GM10266 (cell line): ENCODE results near the gene AKAP8L.
"Not testable (repeated sequence)": the region's sequence is repeated elsewhere in the genome, so short reads cannot be mapped to it uniquely, and the experiment has no call there.

ENCODE experiments used
- DNase-seq: peaks from one replicate; pipeline ENCODE4 v3.0.0; 2012; ENCODE audit errors: extremely low spot score
- TF ChIP-seq, protein P1 (sequence below): IDR thresholded peaks from 2 replicates; pipeline ENCODE4 v1.5.1; 2012; ENCODE audit warnings: mild to moderate bottlenecking, low read depth; ENCODE audit not compliant: control insufficient read depth, insufficient read depth; ENCODE audit errors: missing control alignments

Gene AKAP8L

DNA sequence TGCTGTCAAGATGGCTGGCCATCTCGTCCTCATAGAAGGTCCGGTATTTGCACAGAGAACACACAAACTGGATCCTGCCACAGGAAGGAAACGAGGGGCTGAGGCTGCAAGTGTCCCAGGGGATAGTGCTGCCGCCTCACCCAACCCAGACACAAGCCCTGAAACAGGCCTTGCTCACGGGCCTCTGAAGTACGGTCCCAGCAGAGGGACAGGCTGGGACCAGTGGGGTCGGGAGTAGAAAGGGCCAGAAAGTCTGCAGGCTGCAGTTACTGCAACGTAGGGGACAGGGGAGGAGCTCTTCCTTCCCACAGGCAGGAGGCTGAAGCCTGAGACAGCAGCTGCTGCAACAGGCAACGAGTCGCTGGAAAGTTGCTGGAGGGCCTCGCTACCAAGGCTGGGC lies 21.0 kb downstream of the AKAP8L start:
- TF ChIP-seq, protein P1, sequence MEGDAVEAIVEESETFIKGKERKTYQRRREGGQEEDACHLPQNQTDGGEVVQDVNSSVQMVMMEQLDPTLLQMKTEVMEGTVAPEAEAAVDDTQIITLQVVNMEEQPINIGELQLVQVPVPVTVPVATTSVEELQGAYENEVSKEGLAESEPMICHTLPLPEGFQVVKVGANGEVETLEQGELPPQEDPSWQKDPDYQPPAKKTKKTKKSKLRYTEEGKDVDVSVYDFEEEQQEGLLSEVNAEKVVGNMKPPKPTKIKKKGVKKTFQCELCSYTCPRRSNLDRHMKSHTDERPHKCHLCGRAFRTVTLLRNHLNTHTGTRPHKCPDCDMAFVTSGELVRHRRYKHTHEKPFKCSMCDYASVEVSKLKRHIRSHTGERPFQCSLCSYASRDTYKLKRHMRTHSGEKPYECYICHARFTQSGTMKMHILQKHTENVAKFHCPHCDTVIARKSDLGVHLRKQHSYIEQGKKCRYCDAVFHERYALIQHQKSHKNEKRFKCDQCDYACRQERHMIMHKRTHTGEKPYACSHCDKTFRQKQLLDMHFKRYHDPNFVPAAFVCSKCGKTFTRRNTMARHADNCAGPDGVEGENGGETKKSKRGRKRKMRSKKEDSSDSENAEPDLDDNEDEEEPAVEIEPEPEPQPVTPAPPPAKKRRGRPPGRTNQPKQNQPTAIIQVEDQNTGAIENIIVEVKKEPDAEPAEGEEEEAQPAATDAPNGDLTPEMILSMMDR, result no peak
- peak; percentile 8 for DNase-seq

DNA sequence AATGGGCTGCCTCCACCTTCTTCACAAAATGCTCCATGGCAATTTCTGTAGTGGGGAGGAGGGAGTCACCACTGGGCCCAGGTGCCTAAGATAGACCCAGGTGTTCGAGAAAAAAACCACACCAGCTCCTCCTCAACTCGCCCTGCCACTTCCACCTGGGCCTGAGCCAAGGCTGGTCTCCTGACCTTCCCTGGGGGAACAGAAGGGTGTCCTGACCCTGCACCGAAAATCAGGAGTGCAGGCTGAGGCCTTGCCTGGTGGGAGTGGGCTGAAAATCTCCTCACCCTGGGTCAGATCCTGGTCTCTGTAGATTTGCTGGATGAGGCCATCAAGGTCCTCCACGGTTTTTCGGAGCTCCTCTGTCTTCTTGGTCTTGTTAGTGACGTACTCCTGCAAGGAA lies 21.6 kb downstream of the AKAP8L start:
- TF ChIP-seq, protein P1, result no peak
- DNase-seq, result no peak

DNA sequence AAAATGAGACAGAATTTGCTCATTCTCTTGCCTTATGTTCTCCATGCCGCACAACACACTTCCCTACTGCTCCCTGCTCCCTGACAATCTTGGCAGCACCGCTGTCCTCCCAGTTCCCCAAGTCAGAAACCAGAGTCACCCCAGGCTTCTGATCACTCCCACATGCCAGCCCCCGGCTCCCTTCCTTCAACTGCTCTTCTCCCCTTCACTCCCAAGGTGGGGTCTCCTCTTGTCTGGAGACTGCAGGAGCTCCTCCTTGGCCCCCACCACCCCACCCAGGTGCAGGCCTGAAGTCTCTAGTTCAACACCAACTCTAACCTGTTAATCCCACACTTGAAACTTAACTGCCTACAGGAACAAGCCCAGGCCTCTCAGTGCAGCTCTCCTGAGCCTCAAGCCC lies 22.4 kb downstream of the AKAP8L start:
- TF ChIP-seq, protein P1, result no peak
- peak; percentile 27 for DNase-seq

DNA sequence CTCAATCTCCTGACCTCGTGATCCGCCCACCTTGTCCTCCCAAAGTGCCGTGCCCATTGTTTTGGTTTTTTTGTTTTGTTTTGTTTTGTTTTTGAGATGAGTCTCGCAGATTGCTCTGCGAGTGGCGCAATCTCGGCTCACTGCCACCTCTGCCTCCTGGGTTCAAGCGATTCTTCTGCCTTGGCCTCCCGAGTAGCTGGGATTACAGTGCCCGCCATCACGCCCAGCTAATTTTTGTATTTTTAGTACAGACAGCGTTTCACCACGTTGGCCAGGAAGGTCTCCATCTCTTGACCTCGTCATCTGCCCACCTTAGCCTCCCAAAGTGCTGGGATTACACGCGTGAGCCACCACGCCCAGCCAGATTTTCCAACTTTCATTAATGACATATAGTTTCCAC lies 23.5 kb downstream of the AKAP8L start:
- not testable (repeated sequence) for DNase-seq

DNA sequence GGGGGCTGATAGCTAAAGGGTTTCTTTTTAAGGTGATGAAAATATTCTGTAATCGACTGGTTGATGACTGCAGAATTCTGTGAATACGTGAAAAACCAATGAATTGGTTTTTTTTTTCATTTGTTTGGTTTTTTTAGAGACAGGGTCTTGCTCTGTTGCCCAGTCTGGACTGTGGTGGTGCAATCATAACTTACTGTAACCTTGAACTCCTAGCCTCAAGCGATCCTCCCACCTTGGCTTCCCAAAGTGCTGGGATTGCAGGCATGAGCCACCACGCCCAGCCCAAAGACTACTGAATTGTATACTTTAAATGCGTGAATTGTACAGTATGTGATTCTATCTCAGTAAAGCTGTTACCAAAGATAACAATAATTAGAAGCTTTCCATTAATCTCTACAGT lies 24.4 kb downstream of the AKAP8L start:
- peak; percentile 5 for DNase-seq
- TF ChIP-seq, protein P1, result no peak

DNA sequence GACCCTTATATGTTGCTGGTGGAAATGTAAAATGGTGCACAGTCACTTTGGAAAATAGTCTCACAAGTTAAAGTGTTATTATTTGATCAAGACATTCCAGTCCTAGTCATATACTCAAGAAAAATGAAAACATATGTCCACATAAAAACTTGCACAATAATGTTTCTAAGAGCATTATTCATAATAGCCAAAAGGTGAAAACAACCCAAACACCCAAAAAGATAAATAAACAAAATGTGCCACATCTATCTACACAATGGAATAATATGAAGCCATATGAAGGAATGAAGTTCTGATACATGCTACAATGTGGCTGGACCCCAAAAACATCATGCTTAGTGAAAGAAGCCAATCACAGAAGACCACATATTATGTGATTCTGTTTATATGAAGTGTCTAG lies 24.8 kb downstream of the AKAP8L start:
- no peak for DNase-seq
- TF ChIP-seq, protein P1, result no peak

DNA sequence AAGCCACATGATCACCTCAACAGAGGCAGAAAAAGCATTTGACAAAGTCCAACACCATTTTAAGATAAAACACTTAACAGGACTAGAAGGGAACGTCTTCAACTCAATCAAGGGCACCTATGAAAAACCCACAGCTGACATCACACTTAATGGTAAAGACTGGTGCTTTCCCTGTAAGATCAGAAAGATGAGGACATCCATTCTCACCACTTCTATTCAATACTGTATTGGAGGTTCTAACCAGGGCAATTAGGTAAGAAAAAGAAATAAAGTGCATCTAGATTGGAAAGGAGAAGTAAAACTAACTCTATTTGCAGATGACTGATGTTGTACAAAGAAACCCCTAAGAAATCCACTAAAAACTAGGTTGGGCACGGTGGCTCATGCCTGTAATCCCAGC lies 28.0 kb downstream of the AKAP8L start:
- peak; percentile 30 for DNase-seq
- TF ChIP-seq, protein P1, result no peak

DNA sequence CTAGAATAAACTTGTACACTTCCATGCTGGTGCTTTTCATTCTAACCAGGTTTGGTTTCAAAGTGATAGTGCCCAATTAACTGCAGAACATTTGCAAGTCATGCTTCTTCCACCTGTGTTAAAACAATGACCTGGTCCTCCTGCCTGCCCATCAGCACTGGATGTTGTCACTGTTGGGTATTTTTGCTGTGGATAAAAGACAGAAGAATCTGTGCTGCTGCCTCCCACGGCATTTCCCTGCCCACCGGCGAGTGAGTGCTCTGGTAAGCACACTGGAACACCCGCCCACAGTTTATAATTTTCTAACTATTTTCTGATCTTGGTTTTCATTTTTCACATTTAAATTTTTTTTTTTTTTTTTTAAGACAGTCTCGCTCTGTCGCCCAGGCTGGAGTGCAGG lies 36.9 kb downstream of the AKAP8L start:
- TF ChIP-seq, protein P1, result no peak
- DNase-seq, result no peak
